ENCODE results near the gene SMIM23.

The SMIM23 gene

DNA sequence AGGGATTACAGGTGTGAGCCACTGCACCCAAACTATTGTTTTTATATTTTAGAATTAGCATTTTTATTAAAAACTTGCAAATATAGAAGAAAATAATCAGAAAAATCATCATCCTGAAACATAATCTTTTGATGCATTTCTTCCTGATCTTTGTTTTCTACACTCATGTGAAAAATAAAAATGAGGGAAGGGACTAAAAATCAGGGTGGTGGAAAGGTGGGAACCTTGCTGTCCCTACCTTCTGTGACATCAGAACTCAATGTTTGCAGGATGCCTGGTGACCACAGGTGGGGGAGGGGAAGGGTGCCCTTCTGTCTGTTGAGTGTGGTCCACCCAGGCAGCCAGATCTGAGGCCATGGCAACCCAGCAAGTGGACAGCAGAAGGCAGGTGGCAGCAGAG, at the start of gene SMIM23:
SMIM23 (plus strand) TSS at position 301 of the 400 bp plus-strand sequence; CDS start at position 356, 55 bp downstream.
- no peak for DNase-seq (ENCODE audit: low read depth in 2 of 2)

DNA sequence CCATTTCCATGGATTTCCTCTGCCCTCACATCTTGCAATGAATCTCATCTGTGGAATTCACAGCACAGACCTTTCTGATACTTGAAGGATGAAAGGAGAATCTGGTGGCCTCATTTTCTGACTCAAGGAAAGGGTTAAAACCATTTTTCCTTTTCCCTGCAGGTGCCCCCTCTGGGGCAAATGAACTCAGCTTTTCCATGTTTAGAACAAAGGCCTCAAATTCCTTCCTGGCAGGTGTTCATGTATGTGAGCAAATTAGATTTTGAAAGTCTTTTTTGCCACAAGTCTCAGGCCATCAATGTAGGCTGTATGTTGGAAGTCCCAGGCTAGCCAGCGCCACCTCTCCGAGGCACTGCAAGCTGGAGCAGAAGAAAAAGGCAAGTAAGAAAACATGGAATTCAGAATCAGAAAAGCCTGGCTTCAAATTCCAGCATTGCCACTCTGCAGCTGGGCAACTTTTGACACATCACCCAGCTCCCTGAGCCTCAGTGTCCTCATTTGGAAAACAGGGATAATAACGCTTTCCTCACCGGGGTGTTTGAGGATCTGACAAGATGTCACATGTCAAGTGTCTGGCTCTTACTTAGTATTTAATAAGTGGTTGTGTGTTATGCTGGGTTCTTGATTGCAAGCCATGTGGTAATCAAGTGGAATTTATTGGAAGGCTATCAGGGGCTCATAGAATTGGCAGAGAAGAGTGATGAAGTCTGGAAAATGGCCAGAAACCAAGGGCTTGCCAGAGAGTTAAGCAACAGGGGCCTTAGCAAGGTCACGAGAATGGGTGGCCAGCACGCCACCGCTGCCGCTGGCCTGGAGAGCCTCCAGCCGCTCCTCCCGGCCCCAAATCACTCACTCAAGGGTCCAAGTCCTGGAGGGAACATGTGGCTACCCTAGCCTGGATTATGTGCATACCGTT, 48.4 kb upstream of the SMIM23 start:
- DNase-seq (ENCODE audit: low read depth in 2 of 2) = no peak

DNA sequence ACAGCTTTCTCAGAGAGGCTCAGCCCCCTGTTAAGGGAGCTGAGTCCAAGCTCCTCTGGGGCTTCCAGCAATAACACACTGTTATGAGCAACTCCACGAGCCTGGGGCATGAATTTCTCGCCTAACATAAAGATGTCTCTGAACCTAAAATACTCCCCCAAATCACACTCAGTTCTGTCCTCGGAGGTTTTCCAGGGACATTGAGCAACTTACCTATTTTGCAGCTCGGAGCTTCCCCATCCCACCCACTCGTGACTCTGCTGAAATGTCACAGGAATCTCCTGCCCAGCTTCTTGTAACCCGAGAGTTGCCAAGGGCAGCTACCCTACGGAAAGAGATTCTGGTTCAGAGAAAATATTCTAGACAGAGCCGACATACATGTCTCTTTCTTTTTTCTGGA, 47.1 kb upstream of the SMIM23 start:
- DNase-seq (ENCODE audit: low read depth in 2 of 2) = no peak

DNA sequence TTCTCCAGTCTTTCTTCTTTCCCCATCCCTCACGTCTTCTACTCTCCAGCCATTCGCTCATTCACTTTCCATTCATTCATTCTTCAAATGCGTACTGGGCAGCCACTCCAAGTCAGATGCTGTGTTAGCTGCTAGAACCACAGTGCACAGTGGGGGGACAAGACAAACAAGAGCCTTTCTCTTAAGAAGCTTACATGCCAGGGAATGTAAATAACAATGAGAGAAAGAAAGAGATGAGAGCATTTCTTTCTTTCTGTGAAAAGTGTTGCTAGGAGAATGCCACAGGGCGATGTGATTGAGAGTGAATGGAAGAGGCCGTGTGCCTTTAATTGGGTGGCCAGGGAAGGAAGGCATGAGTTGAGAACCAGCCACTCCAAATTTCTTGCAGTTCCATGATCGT, 46.3 kb upstream of the SMIM23 start:
- no peak for DNase-seq (ENCODE audit: low read depth in 2 of 2)

DNA sequence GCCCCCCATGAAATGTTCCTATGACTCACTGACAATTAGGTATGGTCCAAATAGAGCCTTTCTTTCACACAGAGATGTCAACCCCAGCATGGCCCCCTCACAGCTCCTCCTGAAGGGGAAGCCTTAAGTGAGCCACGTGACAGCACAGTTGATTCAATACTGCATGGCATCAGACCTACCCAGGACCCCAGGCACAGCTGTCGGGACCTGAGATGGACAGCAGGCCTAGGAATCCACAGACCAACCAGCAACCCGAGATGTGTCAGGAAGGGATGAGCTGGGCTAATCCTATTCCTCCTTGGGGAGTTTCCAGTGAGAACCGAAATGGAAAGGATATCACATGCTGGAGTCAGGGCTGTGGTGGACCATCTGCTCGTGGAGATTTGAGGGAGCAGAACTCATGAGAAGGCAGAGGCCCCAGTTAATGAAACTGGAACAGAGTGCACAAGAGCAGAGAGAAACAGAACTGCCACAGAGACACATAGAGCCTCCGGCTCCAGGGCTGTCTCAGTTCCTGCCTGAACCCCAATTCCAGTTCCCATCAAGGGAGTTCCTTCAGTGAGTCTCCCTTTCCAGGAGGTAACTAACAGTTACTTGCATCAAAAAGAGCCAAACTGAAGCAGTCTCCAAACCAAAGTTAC, 42.1 kb upstream of the SMIM23 start:
- no peak for DNase-seq (ENCODE audit: low read depth in 2 of 2)

DNA sequence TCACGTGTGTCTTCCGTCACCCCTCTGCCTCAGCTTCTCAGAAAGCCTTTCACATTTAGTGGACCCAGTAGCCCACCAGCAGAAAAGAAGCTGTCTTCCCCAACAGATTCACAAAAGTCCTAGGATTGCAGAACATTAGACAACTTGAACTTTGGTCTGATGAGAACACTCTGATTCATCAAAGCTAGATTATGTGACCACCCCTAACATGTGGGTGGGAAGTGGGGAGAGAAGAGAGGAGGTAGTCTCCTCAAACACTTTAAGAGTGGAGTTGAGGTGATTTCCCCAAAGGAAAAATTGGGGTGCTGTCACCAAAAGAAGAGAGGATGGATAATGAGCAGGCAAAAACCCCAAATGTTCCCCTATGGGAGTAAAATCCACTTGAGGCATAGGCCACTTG, 41.4 kb upstream of the SMIM23 start:
- no peak for DNase-seq (ENCODE audit: low read depth in 2 of 2)

DNA sequence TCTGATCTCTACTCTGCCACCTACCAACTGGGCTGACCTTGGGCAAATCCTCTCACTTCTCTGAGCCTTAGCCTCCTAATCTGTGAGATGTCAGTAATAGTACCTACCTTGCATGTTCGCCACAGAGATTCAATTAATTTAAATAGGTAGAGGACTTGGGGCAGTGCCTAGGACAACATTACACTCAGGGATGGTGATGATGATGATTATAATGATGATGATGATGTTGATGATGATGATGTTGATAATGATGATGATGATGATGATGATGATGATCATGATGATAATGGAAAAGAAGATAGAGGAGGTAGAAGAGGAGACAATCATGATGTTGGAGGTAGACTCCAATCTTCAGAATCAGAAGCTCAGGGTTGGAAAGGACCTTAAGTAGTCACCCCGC, 40.7 kb upstream of the SMIM23 start:
- DNase-seq (ENCODE audit: low read depth in 2 of 2) = no peak

DNA sequence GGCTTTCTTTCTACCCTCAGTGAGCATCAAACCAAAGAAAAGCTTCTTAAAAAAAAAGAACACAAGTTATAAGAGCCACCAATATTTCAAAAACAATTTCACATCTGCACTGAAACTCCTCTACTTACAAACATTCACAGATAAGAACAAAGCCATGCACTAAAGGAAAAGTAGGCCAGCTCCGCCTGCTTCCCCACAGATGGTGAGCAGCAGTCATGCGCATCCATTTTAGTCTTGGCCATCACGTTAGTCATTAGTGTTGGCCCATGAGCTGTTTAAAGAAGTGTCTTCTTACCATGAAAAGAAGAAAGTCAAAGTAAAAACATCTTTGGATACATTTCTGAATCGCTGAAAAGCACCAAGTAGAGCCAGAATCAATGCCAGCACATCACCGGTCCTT, 40.0 kb upstream of the SMIM23 start:
- no peak for DNase-seq (ENCODE audit: low read depth in 2 of 2)

DNA sequence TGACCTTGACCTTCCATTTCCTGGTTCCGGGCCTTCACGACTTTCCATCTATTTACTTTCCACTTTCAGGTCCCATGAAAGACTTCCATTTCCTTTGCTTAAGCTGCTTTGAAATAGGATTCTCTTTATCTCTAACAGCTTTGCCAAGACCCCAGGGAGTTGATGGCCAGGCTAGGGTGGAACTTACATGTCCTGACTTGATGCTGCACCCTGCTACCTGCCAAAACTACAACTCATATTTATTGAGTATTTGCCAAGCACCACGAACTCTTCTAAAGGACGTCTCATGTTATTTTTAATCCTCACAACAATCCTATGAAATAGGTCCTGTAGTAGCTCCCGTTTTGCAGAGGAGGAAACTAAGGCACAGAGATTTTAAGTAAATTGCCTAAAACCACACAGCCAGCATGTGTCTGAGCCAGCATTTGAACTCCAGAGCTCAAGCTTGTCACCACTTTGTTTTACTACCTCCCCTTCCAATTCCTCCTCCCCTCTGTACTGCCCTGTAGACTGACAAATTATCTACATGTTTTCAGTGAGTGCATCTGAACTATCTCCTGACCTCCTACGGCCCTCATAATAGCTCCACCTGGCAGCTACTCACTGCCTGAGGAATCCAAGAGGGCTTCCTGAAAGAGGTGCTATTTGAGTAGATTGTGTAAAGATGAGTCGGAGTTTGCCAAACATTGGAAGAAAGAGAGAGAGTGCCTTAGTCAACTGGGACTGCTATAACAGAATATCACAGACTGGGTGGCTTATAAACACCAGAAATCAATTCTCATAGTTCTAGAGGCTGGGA, 38.4 kb upstream of the SMIM23 start:
- no peak for DNase-seq (ENCODE audit: low read depth in 2 of 2)

DNA sequence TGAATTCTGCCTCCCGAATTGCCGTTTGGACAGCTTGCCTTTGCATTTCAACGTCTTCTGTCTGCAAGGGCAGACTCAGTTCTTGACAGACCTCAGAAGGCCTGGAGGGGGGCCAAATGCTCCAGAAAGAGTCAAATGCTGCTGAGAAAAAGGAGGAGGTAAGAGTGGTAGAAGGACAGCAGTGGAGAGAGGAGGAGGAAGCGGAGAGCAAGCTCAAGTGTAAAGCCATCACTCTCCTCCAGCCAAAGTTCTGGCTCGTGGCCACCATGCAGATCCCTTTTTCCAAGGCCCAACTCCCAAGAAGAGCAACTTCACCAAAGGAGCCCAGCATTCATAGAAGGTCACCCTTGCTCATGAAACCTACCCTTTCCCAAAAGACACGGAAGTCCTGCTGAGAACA, 36.9 kb upstream of the SMIM23 start:
- DNase-seq (ENCODE audit: low read depth in 2 of 2) = no peak

DNA sequence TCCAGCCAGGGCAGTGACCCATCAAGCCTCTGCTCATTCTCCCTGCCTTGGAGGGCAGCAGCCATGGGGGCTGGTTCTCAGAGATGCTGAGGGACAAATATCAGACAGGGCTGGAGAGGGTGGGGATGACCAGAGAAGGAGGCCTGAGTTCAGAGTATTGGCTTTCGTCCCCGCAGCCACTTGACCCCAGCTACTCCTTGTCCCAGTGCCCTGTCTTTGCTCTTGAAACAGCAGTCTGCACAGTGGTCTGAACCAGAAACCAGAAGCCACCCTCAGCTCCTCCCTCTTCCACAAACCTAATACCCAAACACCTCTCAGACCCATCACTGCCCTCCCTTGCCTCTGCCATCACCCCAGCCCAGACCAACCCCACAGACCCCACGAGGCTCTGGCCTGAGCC, 36.3 kb upstream of the SMIM23 start:
- no peak for DNase-seq (ENCODE audit: low read depth in 2 of 2)

DNA sequence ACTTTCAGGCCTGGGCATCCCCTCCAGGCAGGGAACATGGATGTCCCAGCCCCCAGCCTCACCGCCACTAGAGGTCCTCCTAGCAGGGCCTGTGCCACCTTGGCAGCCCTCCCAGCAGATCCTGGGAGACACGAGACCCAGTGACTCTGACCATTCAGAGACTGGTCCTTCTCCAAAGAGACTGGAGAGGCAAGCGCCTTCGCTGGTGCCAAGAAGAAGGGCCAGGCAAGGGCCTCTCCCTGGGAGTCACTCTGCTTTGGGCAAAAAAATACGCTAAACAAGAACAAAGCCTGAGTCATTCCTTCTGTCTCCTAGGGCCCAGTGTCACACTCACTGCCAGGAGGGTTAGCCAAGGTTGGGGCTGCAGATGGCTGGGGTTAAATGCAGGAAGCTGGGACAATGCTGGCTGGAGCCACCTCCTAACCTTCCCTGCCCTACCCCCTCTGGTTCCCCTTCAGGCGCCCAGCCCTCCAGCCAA, 35.3 kb upstream of the SMIM23 start:
- no peak for DNase-seq (ENCODE audit: low read depth in 2 of 2)

DNA sequence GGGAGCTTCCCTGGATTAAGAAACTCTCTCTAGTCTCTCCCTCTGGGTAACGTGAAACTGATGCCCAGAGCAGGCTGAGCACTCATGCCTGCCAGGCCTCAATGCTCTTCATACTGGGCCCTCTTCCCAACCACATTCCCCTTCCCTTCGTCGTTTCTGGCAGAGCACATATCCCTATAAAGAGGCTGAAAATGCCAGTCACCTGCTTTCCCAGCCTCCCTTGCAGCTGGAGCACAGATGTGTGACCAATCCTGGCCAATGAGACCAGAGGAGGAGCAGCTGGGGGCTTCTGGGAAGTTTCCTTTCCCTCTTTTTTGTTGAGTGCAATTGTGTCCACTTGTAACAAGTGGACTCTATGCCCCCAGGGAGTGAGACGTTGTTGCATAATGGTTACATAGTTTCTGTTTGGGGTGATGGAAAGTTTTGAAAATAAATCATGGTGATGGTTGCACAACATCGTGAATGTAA, 30.2 kb upstream of the SMIM23 start:
- no peak for DNase-seq (ENCODE audit: low read depth in 2 of 2)

DNA sequence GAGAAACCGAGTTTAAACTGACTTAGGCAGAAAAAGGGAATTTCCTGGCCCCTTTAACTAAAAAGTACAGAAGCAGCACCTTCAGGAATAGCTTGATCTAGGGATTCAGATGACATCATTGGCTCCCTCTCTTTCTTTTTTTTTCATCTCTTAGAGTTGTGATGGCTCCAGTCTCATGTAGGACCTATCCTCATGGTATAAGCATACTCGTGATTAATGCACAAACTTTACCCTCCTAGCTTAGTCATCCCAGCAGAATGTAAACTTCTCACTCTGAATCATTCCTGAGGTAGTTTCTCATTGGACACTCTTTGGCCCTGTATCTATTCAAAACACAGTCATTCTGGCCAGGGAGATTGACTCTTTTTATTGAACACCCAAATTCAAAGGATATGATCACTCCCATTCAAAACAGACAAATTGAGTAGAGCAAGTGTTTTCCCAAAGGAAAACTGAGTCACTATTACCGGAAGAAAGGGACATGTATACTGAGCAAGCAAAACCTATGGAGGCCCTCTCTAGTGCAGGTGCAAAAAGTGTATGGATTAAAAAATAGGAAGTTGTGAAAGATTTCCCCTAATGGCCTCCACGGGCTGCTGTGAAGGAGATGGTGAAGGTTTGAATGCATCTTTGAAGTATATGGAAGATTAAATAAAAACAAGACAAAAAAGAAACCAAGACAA, 27.6 kb upstream of the SMIM23 start:
- no peak for DNase-seq (ENCODE audit: low read depth in 2 of 2)

DNA sequence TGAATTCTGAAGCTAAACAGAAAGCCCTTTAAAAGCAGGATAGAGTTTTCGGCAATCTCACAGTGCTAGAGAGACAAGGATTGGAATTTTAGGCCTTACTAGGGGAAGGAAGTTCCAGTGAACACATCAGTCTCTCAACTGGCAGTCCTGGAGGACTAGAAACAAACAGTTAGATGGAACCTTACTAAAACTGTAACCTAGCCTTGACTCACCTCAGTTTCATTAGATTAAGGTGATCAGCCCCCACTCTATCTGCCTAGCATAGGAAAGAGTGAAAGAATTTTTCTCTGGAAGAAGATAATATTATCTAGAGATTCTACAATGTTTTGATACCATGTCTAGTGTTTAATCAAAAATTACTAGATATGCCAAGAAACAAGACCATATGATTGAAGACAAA, 25.8 kb upstream of the SMIM23 start:
- DNase-seq (ENCODE audit: low read depth in 2 of 2) = no peak

DNA sequence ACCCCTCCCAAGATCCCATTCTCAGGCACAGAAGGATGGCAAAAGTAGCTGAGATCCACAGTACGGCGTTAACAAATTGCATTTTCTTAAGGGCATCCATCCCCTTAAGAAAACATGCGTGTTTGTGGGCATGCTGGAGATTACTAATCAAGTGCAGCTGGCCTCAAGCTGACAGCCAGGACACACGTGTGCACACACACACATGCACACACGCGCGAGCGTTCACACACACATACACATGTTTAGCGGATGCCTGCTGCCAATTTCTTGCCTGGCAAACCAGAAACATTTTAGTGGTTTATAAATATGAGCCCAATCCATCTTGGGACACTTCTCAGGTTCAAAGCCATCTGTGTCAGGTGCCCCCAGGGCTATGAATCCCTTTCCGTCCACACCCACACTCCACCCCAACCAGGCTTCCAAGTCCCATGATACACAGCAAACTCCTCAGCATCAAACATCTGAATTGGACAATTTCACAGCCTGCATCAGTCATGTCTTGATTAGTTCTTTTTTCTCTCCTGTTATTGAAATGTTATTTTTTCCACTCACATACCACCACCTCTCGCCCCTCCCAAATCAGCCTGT, 23.5 kb upstream of the SMIM23 start:
- no peak for DNase-seq (ENCODE audit: low read depth in 2 of 2)

DNA sequence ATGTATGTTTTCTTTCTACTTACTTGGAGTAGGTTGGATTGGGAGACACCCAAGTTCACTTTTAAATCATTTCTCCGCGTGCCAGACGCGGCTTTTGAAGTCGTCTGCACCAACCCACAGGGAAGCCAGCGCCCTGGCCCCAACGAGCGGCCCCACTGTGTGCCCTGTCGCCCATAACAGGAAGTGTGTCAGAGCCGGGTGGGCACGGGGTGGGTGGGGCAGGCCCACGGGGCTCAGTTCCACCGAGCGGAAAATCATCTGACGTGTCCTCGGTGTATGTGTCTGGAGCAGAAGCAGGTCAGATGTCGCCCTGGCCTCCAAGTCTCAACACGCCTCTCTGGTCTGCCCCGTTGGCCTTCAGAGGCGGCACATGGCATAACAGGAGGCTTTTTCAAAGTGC, 22.7 kb upstream of the SMIM23 start:
- DNase-seq (ENCODE audit: low read depth in 2 of 2) = no peak

DNA sequence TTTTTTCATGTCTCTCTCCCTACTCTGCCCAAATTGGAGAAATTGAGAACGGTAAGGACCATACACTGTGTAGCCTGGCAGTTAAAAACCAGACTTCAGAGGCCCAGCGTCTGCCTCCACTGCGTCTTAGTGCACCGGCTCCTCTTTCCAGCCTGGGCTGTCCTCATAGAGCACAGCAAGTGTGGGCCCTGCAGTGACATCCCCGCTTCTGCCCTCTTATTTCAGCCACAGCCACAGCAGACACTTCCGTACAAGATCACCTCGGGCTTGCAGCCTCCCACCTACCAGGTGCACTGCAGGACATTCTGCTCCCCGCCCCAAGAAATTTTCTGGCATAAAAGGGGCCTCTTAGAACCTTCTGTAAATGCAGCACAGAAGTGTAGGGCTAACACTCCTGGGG, 21.4 kb upstream of the SMIM23 start:
- DNase-seq (ENCODE audit: low read depth in 2 of 2) = no peak

DNA sequence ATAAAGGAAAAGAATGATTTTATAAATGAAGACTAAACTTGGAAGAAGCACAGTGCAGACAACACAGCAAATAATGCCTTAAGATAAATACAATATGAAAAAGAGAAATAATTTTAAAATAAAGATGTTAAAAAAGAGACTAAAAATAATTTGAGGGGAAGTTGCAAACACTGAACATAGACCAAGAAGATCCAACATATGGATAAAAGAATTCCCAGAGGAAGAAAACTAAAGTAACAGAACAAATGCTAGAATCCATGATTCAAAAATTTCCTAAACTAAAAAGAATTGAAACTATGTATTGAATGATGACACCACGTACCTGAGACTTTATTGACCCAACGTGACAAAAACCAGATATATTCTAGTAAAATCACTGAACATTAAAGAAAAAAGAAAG, 18.7 kb upstream of the SMIM23 start:
- no peak for DNase-seq (ENCODE audit: low read depth in 2 of 2)

DNA sequence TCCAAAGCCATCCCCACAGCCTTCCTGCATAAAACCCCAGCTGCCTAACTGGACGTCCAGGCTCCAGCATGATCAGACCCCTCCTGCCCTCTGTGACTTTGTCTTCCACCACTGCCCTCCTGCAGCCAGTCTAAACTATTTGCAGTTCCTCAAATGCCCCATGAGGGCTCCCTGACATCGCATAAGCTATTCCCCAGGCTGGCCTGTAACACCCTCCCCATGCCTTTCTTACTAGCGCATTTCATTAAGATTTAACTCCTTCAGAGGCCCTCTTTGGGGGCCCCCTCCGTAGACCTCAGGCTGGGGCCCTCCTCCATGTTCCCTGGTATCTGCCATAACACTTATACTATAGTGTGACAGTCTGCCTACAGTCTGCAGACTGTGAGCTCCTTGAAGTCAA, 15.5 kb upstream of the SMIM23 start:
- no peak for DNase-seq (ENCODE audit: low read depth in 2 of 2)

DNA sequence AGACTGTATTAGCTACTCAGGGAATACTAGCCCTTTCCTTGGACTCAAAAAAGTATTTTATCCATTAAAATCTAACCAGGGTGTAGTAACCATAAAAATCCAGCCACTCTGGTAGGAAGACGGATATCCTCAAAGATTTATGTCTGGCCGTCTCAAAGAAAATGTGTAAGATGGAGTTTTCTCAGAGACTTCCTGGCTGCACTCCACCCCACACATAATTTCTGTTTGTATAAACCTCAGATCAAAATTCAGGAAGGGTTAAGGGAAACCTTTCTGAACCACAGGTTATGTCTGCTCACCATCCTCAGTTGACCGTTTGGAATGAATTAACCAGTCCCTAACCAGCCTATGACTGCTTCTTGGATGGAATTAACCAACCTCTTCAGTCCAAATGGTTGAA, 13.8 kb upstream of the SMIM23 start:
- no peak for DNase-seq (ENCODE audit: low read depth in 2 of 2)

Measured in stimulated activated CD8-positive, alpha-beta memory T cell treated with anti-CD3 and anti-CD28 coated beads, Interleukin-2, amount 100 ng/mL, for 48 hours (primary cell).